ENCODE results near the gene PITPNM2. TPM values are rescaled to one million over a fixed set of nuclear protein-coding genes. Genes with fewer than 3 reads are reported as not detected.

The PITPNM2 gene
- total and polyA plus RNA-seq, 2 donors (not counting 1 experiment from before 2014, with no cell fraction given): 2.2 to 6.6 TPM

- Histone ChIP-seq H3K4me3 (replicated peaks in 1 of 4; ENCODE audit: control extremely low read depth in 1 of 4, insufficient read depth in 1 of 4, low read depth in 3 of 4, low read length in 4 of 4) (no peak overlapping the region), H3K9me3 (ENCODE audit: control insufficient read depth, insufficient read depth, low read depth, low read length) (no peaks in the 10 kb centered on the region), H3K27me3 (ENCODE audit: control insufficient read depth, insufficient read depth, low read length) (no peaks in the 10 kb centered on the region), H3K36me3 (ENCODE audit: control insufficient read depth, insufficient read depth, low read length) (no peaks in the 10 kb centered on the region), H3K27ac (ENCODE audit: insufficient read depth, low read length) (peak overlapping the region; percentile 87), H3K9ac (ENCODE audit: insufficient read depth, low read length) (no peak overlapping the region), H3K4me2 (ENCODE audit: extremely low read depth, insufficient read depth, low read length) (no peak overlapping the region), H3K79me2 (ENCODE audit: control insufficient read depth, insufficient read depth, low read length) (peaks cover 4% of the 10 kb centered on the region), H3K4me1 (ENCODE audit: control insufficient read depth, extremely low read depth, insufficient read depth, low read length) (peaks cover 13% of the 10 kb centered on the region), H2AFZ (ENCODE audit: low read length) (no peak overlapping the region), H4K20me1 (ENCODE audit: control insufficient read depth, extremely low read depth, insufficient read depth, low read length) (no peaks in the 10 kb centered on the region)
- TF ChIP-seq CTCF (conservative IDR thresholded peaks at IDR 0.05 in 1 of 2, IDR thresholded peaks at IDR 0.05 in 1 of 2; ENCODE audit: low read depth in 1 of 2, low read length in 2 of 2): no peak
- no peak for DNase-seq (ENCODE audit: low read depth in 2 of 2)
These were observed 23.8 kb downstream of the PITPNM2 start for GRCh38 chr12:123127182-123127495.

GRCh38 chr12:123126294-123127181 lies 24.4 kb downstream of the PITPNM2 start:
- Histone ChIP-seq H3K36me3 (ENCODE audit: control insufficient read depth, insufficient read depth, low read length) (no peaks in the 10 kb centered on the region), H3K9ac (ENCODE audit: insufficient read depth, low read length) (no peak overlapping the region), H3K79me2 (ENCODE audit: control insufficient read depth, insufficient read depth, low read length) (peaks cover 4% of the 10 kb centered on the region), H3K4me3 (replicated peaks in 1 of 4; ENCODE audit: control extremely low read depth in 1 of 4, insufficient read depth in 1 of 4, low read depth in 3 of 4, low read length in 4 of 4) (peak overlapping the region in 1 of 4 experiments; percentile 5), H4K20me1 (ENCODE audit: control insufficient read depth, extremely low read depth, insufficient read depth, low read length) (no peaks in the 10 kb centered on the region), H3K9me3 (ENCODE audit: control insufficient read depth, insufficient read depth, low read depth, low read length) (no peaks in the 10 kb centered on the region), H3K4me2 (ENCODE audit: extremely low read depth, insufficient read depth, low read length) (peak overlapping the region; percentile 70), H3K4me1 (ENCODE audit: control insufficient read depth, extremely low read depth, insufficient read depth, low read length) (peaks cover 13% of the 10 kb centered on the region), H2AFZ (ENCODE audit: low read length) (no peak overlapping the region), H3K27me3 (ENCODE audit: control insufficient read depth, insufficient read depth, low read length) (no peaks in the 10 kb centered on the region), H3K27ac (ENCODE audit: insufficient read depth, low read length) (peak overlapping the region; percentile 87)
- peak; percentile 36 to 54 for TF ChIP-seq CTCF (conservative IDR thresholded peaks at IDR 0.05 in 1 of 2, IDR thresholded peaks at IDR 0.05 in 1 of 2; ENCODE audit: low read depth in 1 of 2, low read length in 2 of 2)
- no peak for TF ChIP-seq EZH2 (IDR thresholded peaks at IDR 0.05; ENCODE audit: low read length, missing control alignments)
- peak; percentile 97 to 99 for DNase-seq (ENCODE audit: low read depth in 2 of 2)

- Histone ChIP-seq H2AFZ (ENCODE audit: low read length) (no peak overlapping the region), H4K20me1 (ENCODE audit: control insufficient read depth, extremely low read depth, insufficient read depth, low read length) (no peaks in the 10 kb centered on the region), H3K9me3 (ENCODE audit: control insufficient read depth, insufficient read depth, low read depth, low read length) (no peaks in the 10 kb centered on the region), H3K36me3 (ENCODE audit: control insufficient read depth, insufficient read depth, low read length) (no peaks in the 10 kb centered on the region), H3K79me2 (ENCODE audit: control insufficient read depth, insufficient read depth, low read length) (peaks cover 4% of the 10 kb centered on the region), H3K27me3 (ENCODE audit: control insufficient read depth, insufficient read depth, low read length) (no peaks in the 10 kb centered on the region), H3K27ac (ENCODE audit: insufficient read depth, low read length) (no peak overlapping the region), H3K9ac (ENCODE audit: insufficient read depth, low read length) (no peak overlapping the region), H3K4me1 (ENCODE audit: control insufficient read depth, extremely low read depth, insufficient read depth, low read length) (peaks cover 15% of the 10 kb centered on the region), H3K4me3 (replicated peaks in 1 of 4; ENCODE audit: control extremely low read depth in 1 of 4, insufficient read depth in 1 of 4, low read depth in 3 of 4, low read length in 4 of 4) (no peak overlapping the region), H3K4me2 (ENCODE audit: extremely low read depth, insufficient read depth, low read length) (no peak overlapping the region)
- TF ChIP-seq CTCF (conservative IDR thresholded peaks at IDR 0.05 in 1 of 2, IDR thresholded peaks at IDR 0.05 in 1 of 2; ENCODE audit: low read depth in 1 of 2, low read length in 2 of 2) (no peak), EZH2 (IDR thresholded peaks at IDR 0.05; ENCODE audit: low read length, missing control alignments) (no peak)
- DNase-seq (ENCODE audit: low read depth in 2 of 2): no peak
These were observed 28.3 kb downstream of the PITPNM2 start for GRCh38 chr12:123122626-123123025.

Data from fibroblast of lung (primary cell).